ENCODE data around the gene CNTF.
A peak's percentile ranks its signal among the peaks of the same experiment; 100 is the strongest.
"Not testable (repeated sequence)": the region's sequence is repeated elsewhere in the genome, so short reads cannot be mapped to it uniquely, and the experiment has no call there.

Gene CNTF

GRCh38 chr11:58622344-58622743, at the start of gene CNTF:
CNTF (plus strand) TSS chr11:58622665; CDS start chr11:58622753, 88 bp downstream.
- no peak for FAIRE-seq

GRCh38 chr11:58572906-58573305, 49.6 kb upstream of the CNTF start:
- not testable (repeated sequence) for FAIRE-seq

- FAIRE-seq = no peak
These were observed 48.9 kb upstream of the CNTF start for GRCh38 chr11:58573451-58574104.

GRCh38 chr11:58574881-58575280, 47.6 kb upstream of the CNTF start:
- FAIRE-seq = no peak

- FAIRE-seq = no peak
These were observed 47.0 kb upstream of the CNTF start, which contains the start of gene LPXN for GRCh38 chr11:58575377-58576020. LPXN (minus strand) TSS chr11:58575856; CDS start chr11:58575772, 84 bp downstream.

GRCh38 chr11:58576887-58577471, 45.5 kb upstream of the CNTF start:
- FAIRE-seq = peak; percentile 32

GRCh38 chr11:58577555-58578135, 44.8 kb upstream of the CNTF start:
- FAIRE-seq = no peak

- peak; percentile 97 for FAIRE-seq
These were observed 44.3 kb upstream of the CNTF start for GRCh38 chr11:58578136-58578634.

- peak; percentile 42 for FAIRE-seq
These were observed 43.8 kb upstream of the CNTF start, which contains the start of gene ZFP91 for GRCh38 chr11:58578635-58579191. ZFP91 (plus strand) TSS chr11:58579063; CDS start chr11:58579282, 219 bp downstream.

- no peak for FAIRE-seq
These were observed 43.0 kb upstream of the CNTF start for GRCh38 chr11:58579192-58580129.

GRCh38 chr11:58580311-58580710, 42.2 kb upstream of the CNTF start:
- FAIRE-seq = no peak

- FAIRE-seq = no peak
These were observed 40.0 kb upstream of the CNTF start for GRCh38 chr11:58582437-58582836.

GRCh38 chr11:58586998-58587397, 35.5 kb upstream of the CNTF start:
- FAIRE-seq = no peak

- FAIRE-seq = no peak
These were observed 30.8 kb upstream of the CNTF start for GRCh38 chr11:58591659-58592058.

- no peak for FAIRE-seq
These were observed 29.5 kb upstream of the CNTF start for GRCh38 chr11:58592760-58593472.

- FAIRE-seq = no peak
These were observed 27.6 kb upstream of the CNTF start for GRCh38 chr11:58594826-58595225.

- FAIRE-seq = no peak
These were observed 25.8 kb upstream of the CNTF start for GRCh38 chr11:58596621-58597020.

GRCh38 chr11:58597486-58598144, 24.9 kb upstream of the CNTF start:
- FAIRE-seq = no peak

- no peak for FAIRE-seq
These were observed 22.0 kb upstream of the CNTF start for GRCh38 chr11:58600510-58600909.

- no peak for FAIRE-seq
These were observed 15.3 kb upstream of the CNTF start for GRCh38 chr11:58606930-58607714.

Data from TTC549 (cell line).